GM12878 (cell line): Measurements from ENCODE around the gene CNKSR3. TPM values are rescaled to one million over a fixed set of nuclear protein-coding genes. Genes with fewer than 3 reads are reported as not detected.

ENCODE experiments used
- ATAC-seq: fragments of 200-7000 bp; cut with Tn5 transposase; 3 replicates; pipeline ENCODE4 v1.9.1; 2020; ENCODE audit warnings: mild to moderate bottlenecking, moderate library complexity
- BruUV-seq: library from RNA; stranded (reverse); fragments of 400-500 nt; replicated peaks from 2 replicates; lab custom pipeline; 2021; lab: Mats Ljungman, UMichigan
- CTCF ChIA-PET: fragments of 300-600 bp; sonication (Branson Sonifier 250); formaldehyde crosslinking; extraction: SDS; loops from one replicate; lab custom pipeline; 2021; ENCODE audit warnings: inconsistent platforms; lab: Yijun Ruan, JAX
- POLR2A ChIA-PET: fragments of 350-600 bp; formaldehyde crosslinking; extraction: SDS; loops from one replicate; lab custom pipeline; 2021; ENCODE audit warnings: inconsistent platforms; lab: Charles Lee
- RAD21 ChIA-PET: fragments of 300-600 bp; sonication (Branson Sonifier 250); formaldehyde crosslinking; loops from one replicate; lab custom pipeline; 2023; ENCODE audit warnings: antibody characterized with exemption; ENCODE audit not compliant: unreplicated experiment; lab: Charles Lee
- SMC1A ChIA-PET: fragments of 300-600 bp; sonication (Branson Sonifier 250); formaldehyde crosslinking; loops from one replicate; lab custom pipeline; 2023; ENCODE audit not compliant: unreplicated experiment, uncharacterized antibody; lab: Charles Lee
- DNase-seq: peaks from one replicate; pipeline ENCODE4 v3.0.0-alpha.2; 2011; ENCODE audit warnings: low read depth, low spot score
- FAIRE-seq: peaks from 3 replicates; lab custom pipeline; 2011; peaks lifted over from hg19 to GRCh38; lab: Jason Lieb, UNC
- H2AFZ ChIP-seq: 2 replicates; pipeline ENCODE4 v1.6.0; 2011; ENCODE audit warnings: low read depth, low read length, control low read depth; ENCODE audit not compliant: control insufficient read depth
- H3K27ac ChIP-seq: 2 replicates; pipeline ENCODE4 v1.5.1; 2011; ENCODE audit warnings: control low read depth; ENCODE audit not compliant: control insufficient read depth, insufficient read depth
- H3K27me3 ChIP-seq, 2 experiments: replicated peaks in 1 of 2; 2 replicates each; pipeline versions ENCODE4 v1.6.0 to v1.6.1; 2011; ENCODE audit warnings: low read length in 1 of 2; ENCODE audit not compliant: control insufficient read depth in 2 of 2, insufficient read depth in 2 of 2
- H3K36me3 ChIP-seq, 2 experiments: 2 replicates each; pipeline ENCODE4 v1.5.1; 2011; ENCODE audit warnings: low read length in 1 of 2; ENCODE audit not compliant: control insufficient read depth in 2 of 2, insufficient read depth in 2 of 2
- H3K4me1 ChIP-seq: 2 replicates; pipeline ENCODE4 v1.6.1; 2011; ENCODE audit warnings: mild to moderate bottlenecking, low read length, moderate library complexity, mixed read lengths; ENCODE audit not compliant: control insufficient read depth, insufficient read depth
- H3K4me2 ChIP-seq: 2 replicates; pipeline ENCODE4 v1.6.0; 2011; ENCODE audit warnings: control low read depth; ENCODE audit not compliant: control insufficient read depth, insufficient read depth
- H3K4me3 ChIP-seq: fragments of 200-600 bp; sonication (generic); 2 replicates; pipeline ENCODE4 v1.5.1; 2016
- H3K79me2 ChIP-seq: 2 replicates; pipeline ENCODE4 v1.6.0; 2011; ENCODE audit warnings: low read length; ENCODE audit not compliant: control insufficient read depth, insufficient read depth
- H3K9ac ChIP-seq: 2 replicates; pipeline ENCODE4 v1.8.0; 2011; ENCODE audit warnings: low read length, control low read depth, mixed read lengths; ENCODE audit not compliant: control insufficient read depth, insufficient read depth
- H3K9me3 ChIP-seq: replicated peaks from 3 replicates; pipeline ENCODE4 v1.5.1; 2011; ENCODE audit warnings: mild to moderate bottlenecking, low read length; ENCODE audit not compliant: control insufficient read depth, insufficient read depth
- H4K20me1 ChIP-seq: 2 replicates; pipeline ENCODE4 v1.6.0; 2011; ENCODE audit not compliant: control insufficient read depth, insufficient read depth
- ASH2L ChIP-seq: fragments of 300-600, 200-600 bp; sonication (generic); IDR thresholded peaks from 2 replicates; pipeline ENCODE4 v1.6.1; 2017; ENCODE audit warnings: low read depth, mild to moderate bottlenecking, borderline replicate concordance
- BCL3 ChIP-seq: IDR thresholded peaks from 2 replicates; pipeline ENCODE4 v1.6.1; 2011; ENCODE audit warnings: borderline replicate concordance, low read depth, mild to moderate bottlenecking, moderate library complexity, low read length; ENCODE audit not compliant: insufficient read depth, poor library complexity, severe bottlenecking
- BHLHE40 ChIP-seq, 2 experiments: fragments of 450-650 bp in 1 of 2; IDR thresholded peaks; 2 replicates each; pipeline ENCODE4 v1.6.1; 2011 to 2017; ENCODE audit warnings: low read depth in 2 of 2, borderline replicate concordance in 1 of 2, improper control_type of control experiment in 1 of 2, low read length in 1 of 2, mild to moderate bottlenecking in 1 of 2
- MTA3 ChIP-seq: IDR thresholded peaks from 2 replicates; pipeline ENCODE4 v1.6.1; 2012; ENCODE audit warnings: low read length, inconsistent platforms, borderline replicate concordance
- MXI1 ChIP-seq: fragments of 150-350 bp; IDR thresholded peaks from 2 replicates; pipeline ENCODE4 v1.6.1; 2011; ENCODE audit warnings: low read depth, mild to moderate bottlenecking, inconsistent platforms, low read length, improper control_type of control experiment
- POLR2A ChIP-seq: IDR thresholded peaks from 2 replicates; pipeline ENCODE4 v1.6.1; 2011; ENCODE audit warnings: low read depth, mild to moderate bottlenecking, low read length
- SMAD5 ChIP-seq: IDR thresholded peaks from 2 replicates; pipeline ENCODE4 v1.6.1; 2016; ENCODE audit warnings: antibody characterized with exemption, low read depth
- STAT1 ChIP-seq: fragments of 450-650 bp; conservative IDR thresholded peaks from 2 replicates; pipeline ENCODE4 v1.6.1; 2014; ENCODE audit warnings: antibody characterized with exemption, mild to moderate bottlenecking
- ZBED1 ChIP-seq: IDR thresholded peaks from 2 replicates; pipeline ENCODE4 v1.6.1; 2016; ENCODE audit warnings: borderline replicate concordance
- ZBTB33 ChIP-seq: fragments of 450-650 bp; IDR thresholded peaks from 2 replicates; pipeline ENCODE4 v1.6.1; 2017; ENCODE audit warnings: mild to moderate bottlenecking
- ZNF384 ChIP-seq: IDR thresholded peaks from 2 replicates; pipeline ENCODE4 v1.6.1; 2012; ENCODE audit warnings: low read depth, mild to moderate bottlenecking, low read length, improper control_type of control experiment, borderline replicate concordance
- ZNF622 ChIP-seq: fragments of 450-650 bp; IDR thresholded peaks from 2 replicates; pipeline ENCODE4 v1.6.1; 2017; ENCODE audit warnings: mild to moderate bottlenecking, inconsistent platforms
- WGBS: methylation state at CpG from one replicate; pipeline ENCODE4 v1.1.6; 2016; ENCODE audit warnings: low lambda C conversion rate; ENCODE audit not compliant: insufficient replicate concordance, insufficient coverage; ENCODE audit errors: missing lambda C conversion rate; 5-methylcytosine and 5-hydroxymethylcytosine counted together
- in situ Hi-C: fragments of 300-500 bp; cut with MboI; formaldehyde crosslinking; loops from 9 replicates; pipeline ENCODE4 v1.14.3; 2018; ENCODE audit warnings: mixed read lengths
- intact Hi-C: fragments of 100-400 bp; cut with micrococcal nuclease; formaldehyde crosslinking; loops from one replicate; pipeline ENCODE4 v1.14.2; 2022; ENCODE audit not compliant: unreplicated experiment
- polyA plus RNA-seq, 11 experiments: library from polyadenylated mRNA; depleted of rRNA in 4 of 11; unstranded in 6 of 11; stranded (reverse) in 5 of 11; fragments of >200 nt; fragmentation: Nextera tagmentation in 4 of 11; fragmentation: Illumina TruSeq in 1 of 11; extraction: Ambion mirVana in 4 of 11; extraction: Trizol in 1 of 11; gene quantifications; 1 replicate in 1 of 11; 2 replicates in 10 of 11; pipeline versions ENCODE4 v1.2.1 to v1.2.3, GENCODE V29; 2011 to 2016; ENCODE audit warnings: inconsistent platforms in 2 of 11, missing spikeins in 2 of 11, low read depth in 1 of 11
- total RNA-seq, 4 experiments: library from RNA; depleted of rRNA in 3 of 4; stranded (reverse); fragments of >200 nt in 3 of 4; fragmentation: Illumina TruSeq in 1 of 4; extraction: Trizol in 1 of 4; gene quantifications; 2 replicates each; pipeline versions ENCODE4 v1.2.1 to v1.2.3, GENCODE V29; 2013 to 2021

Gene CNKSR3
- total and polyA plus RNA-seq, 10 of the 15 experiments (the other 5 are each of a cell fraction or from before 2014, with no cell fraction given) = under 0.01 to 0.48 (median 0.12) TPM; not detected in 2

DNA sequence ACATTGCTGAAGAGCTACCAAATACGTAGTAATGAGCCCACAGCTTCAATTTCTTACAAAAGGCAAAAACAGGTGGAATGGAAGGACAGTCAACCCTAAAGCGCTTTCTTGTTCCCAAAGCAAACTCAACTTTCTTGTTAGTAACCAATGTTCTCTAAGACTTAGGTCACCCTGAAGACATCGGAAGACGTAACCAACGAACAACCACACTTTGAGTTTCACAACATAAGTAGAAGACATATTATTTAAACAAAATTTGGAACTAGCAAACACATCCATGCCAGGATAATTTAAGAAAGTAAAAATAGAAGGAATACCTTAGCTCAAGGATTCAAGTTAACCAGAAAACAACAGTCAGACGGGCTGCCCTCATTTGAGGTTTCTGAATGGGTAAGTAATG lies 51.0 kb downstream of the CNKSR3 start:
- no peak for DNase-seq
- H3K4me2 ChIP-seq = no peak overlapping the region
- no peaks in the 10 kb centered on the region for H4K20me1 ChIP-seq
- no peak for TF ChIP-seq MTA3
- TF ChIP-seq MXI1 = no peak
- TF ChIP-seq SMAD5 = no peak
- no peak for TF ChIP-seq STAT1
- TF ChIP-seq ZBED1 = no peak
- TF ChIP-seq ZNF622 = no peak
- no peak for TF ChIP-seq POLR2A
- TF ChIP-seq ZBTB33 = no peak
- TF ChIP-seq BCL3 = no peak
- no peak for TF ChIP-seq ZNF384
- TF ChIP-seq BHLHE40 (IDR thresholded peaks at IDR 0.05; ENCODE audit: borderline replicate concordance in 1 of 2, low read depth in 2 of 2, low read length in 1 of 2) = no peak
- TF ChIP-seq ASH2L = no peak
- ChIA-PET SMC1A (interaction anchor here (0.6 to 1.3 kb wide), 3 partner anchors 89 to 307 kb away, joined by 3 read pairs; no protein-coding TSS in a partner anchor), CTCF (interaction anchor here (1.1 kb wide), 1 partner anchor 18 kb away, joined by 3 read pairs; no protein-coding TSS in a partner anchor), POLR2A (no interaction called here), RAD21 (no interaction called here)
- no peaks in the 10 kb centered on the region for H3K9me3 ChIP-seq
- H3K27me3 ChIP-seq = peaks cover 0 to 2% of the 10 kb centered on the region in 2 experiments; a peak in 1 of 4 replicates
- H3K9ac ChIP-seq = no peak overlapping the region
- H3K79me2 ChIP-seq = no peaks in the 10 kb centered on the region
- H3K4me1 ChIP-seq = no peaks in the 10 kb centered on the region
- in situ Hi-C loops = no loop called here
- intact Hi-C loops = no loop called here
- H3K27ac ChIP-seq = no peak overlapping the region
- no TSS peak for BruUV-seq
- H2AFZ ChIP-seq = no peak overlapping the region
- 58% methylated on average over 6 of the region's 6 CpGs for WGBS
- H3K4me3 ChIP-seq = no peak overlapping the region
- no peaks in the 10 kb centered on the region for H3K36me3 ChIP-seq
- FAIRE-seq = no peak
- no peak for ATAC-seq
